ENCODE results near the gene COL24A1. TPM values are rescaled to one million over a fixed set of nuclear protein-coding genes. Genes with fewer than 3 reads are reported as not detected.

Gene COL24A1
- total RNA-seq, 1 experiment from 2014 or later: 1.1 TPM

- no peak overlapping the region for H3K27ac Mint-ChIP-seq
These were observed 121.5 kb downstream of the COL24A1 start for GRCh38 chr1:86035101-86035500.

DNA sequence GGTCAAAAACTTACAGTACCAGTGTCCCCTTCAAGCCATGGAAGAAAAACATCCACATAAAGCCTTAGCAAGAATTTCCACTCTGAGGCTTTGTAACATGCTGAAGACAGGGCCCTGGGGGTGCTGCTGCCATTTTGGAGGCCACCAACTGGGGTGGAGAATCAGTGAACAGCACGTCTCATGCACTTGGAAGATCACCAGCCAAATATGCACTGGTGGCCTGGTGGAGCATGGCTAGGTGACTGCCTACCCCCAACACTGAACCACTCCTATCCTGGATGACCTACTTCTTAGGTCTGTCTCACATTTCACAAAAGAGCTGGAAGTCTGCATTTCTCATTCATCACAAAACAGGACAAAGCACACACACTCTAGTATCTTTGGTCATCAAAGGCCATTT is 126.4 kb downstream of the COL24A1 start:
- no peak for DNase-seq (ENCODE audit: low spot score)
- Mint-ChIP-seq H3K4me1 (peaks cover 4% of the 10 kb centered on the region), H3K27ac (no peak overlapping the region), H3K9me3 (peaks cover 22% of the 10 kb centered on the region), H3K27me3 (ENCODE audit: low read depth) (no peaks in the 10 kb centered on the region), H3K4me3 (no peak overlapping the region), H3K36me3 (peaks cover 4% of the 10 kb centered on the region; the same call in 1 of the 2 replicates)
- ChIA-PET CTCF (interaction anchor here (2.4 kb wide), 1 partner anchor 12 kb away, joined by 15 read pairs; no protein-coding TSS in a partner anchor), POLR2A (no interaction called here)
- ATAC-seq: no peak
- TF ChIP-seq E2F1 (CRISPR knock-in tag; IDR thresholded peaks at IDR 0.05): no peak
- TF ChIP-seq FOXP1 (CRISPR knock-in tag; IDR thresholded peaks at IDR 0.05; ENCODE audit: borderline replicate concordance): no peak
- no peak for TF ChIP-seq E2F5 (CRISPR knock-in tag; IDR thresholded peaks at IDR 0.05)
- TF ChIP-seq GTF2I (CRISPR knock-in tag; conservative IDR thresholded peaks at IDR 0.05): no peak
- TF ChIP-seq, protein P1, sequence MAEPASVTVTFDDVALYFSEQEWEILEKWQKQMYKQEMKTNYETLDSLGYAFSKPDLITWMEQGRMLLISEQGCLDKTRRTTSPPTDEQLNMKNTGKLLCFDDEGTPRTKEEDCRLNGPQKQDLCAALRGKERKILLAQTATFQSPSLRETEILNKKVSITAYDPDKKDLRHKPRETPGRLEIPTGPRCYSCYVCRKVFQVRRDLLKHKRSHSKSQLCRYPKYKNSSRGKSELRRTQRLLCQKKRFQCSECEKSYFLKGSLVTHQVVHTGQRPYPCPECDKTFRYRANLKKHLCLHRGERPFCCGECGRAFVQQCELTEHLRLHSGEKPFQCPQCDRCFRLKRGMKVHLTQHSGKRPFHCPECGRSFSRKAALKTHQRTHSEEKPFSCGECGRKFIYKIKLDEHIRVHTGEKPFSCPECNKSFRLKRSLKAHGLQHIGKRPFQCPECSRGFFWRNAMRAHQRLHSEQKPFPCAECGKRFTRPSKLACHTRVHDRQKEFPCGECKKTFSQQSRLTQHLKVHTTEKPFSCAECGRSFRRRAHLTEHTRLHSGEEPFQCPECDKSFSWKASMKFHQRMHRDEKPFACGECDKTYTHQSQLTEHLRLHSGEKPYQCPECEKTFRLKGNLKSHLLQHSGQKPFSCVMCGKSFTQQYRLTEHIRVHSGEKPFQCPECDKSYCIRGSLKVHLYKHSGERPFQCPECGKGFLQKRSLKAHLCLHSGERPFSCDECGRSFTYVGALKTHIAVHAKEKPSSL (CRISPR knock-in tag; conservative IDR thresholded peaks at IDR 0.05): no peak

More at GRCh38 chr1:86035101-86035500, 121.5 kb downstream of the COL24A1 start:
- TF ChIP-seq OVOL2 (CRISPR knock-in tag; IDR thresholded peaks at IDR 0.05; ENCODE audit: borderline replicate concordance) (no peak), ZNF532 (CRISPR knock-in tag; IDR thresholded peaks at IDR 0.05; ENCODE audit: borderline replicate concordance) (no peak), PRRX2 (CRISPR knock-in tag; IDR thresholded peaks at IDR 0.05) (no peak), RORB (CRISPR knock-in tag; IDR thresholded peaks at IDR 0.05) (no peak), ZNF423 (CRISPR knock-in tag; IDR thresholded peaks at IDR 0.05) (no peak), ZNF219 (CRISPR knock-in tag; IDR thresholded peaks at IDR 0.05; ENCODE audit: borderline replicate concordance) (no peak), NR2C2 (CRISPR knock-in tag; IDR thresholded peaks at IDR 0.05) (no peak), ELF4 (CRISPR knock-in tag; IDR thresholded peaks at IDR 0.05; ENCODE audit: low read depth) (no peak), ZNF138 (CRISPR knock-in tag; conservative IDR thresholded peaks at IDR 0.05) (no peak), EMX1 (CRISPR knock-in tag; IDR thresholded peaks at IDR 0.05) (no peak), MXD4 (CRISPR knock-in tag; IDR thresholded peaks at IDR 0.05; ENCODE audit: borderline replicate concordance) (no peak), ZNF121 (CRISPR knock-in tag; IDR thresholded peaks at IDR 0.05) (no peak)
- TF ChIP-seq, protein P2, sequence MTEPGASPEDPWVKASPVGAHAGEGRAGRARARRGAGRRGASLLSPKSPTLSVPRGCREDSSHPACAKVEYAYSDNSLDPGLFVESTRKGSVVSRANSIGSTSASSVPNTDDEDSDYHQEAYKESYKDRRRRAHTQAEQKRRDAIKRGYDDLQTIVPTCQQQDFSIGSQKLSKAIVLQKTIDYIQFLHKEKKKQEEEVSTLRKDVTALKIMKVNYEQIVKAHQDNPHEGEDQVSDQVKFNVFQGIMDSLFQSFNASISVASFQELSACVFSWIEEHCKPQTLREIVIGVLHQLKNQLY (CRISPR knock-in tag; IDR thresholded peaks at IDR 0.05): no peak
- no peaks in the 10 kb centered on the region for H3K9me3 Mint-ChIP-seq
- ATAC-seq (no peak), DNase-seq (ENCODE audit: low spot score) (no peak)
- ChIA-PET CTCF (no interaction called here), POLR2A (no interaction called here)
- no peaks in the 10 kb centered on the region for H3K27me3 Mint-ChIP-seq (ENCODE audit: low read depth)
- H3K4me1 Mint-ChIP-seq: peaks cover 4% of the 10 kb centered on the region
- no peak overlapping the region for H3K4me3 Mint-ChIP-seq
- no peaks in the 10 kb centered on the region for H3K36me3 Mint-ChIP-seq
